GM12872 (cell line): ENCODE results near the gene UNG.
A peak's percentile ranks its signal among the peaks of the same experiment; 100 is the strongest.

Experiments used
- CTCF ChIP-seq: IDR thresholded peaks from 3 replicates; pipeline ENCODE4 v1.5.1; 2011; ENCODE audit warnings: low read depth, mild to moderate bottlenecking, low read length, moderate library complexity; ENCODE audit not compliant: insufficient read depth

Gene UNG

GRCh38 chr12:109126784-109127183, 29.4 kb downstream of the UNG start:
- TF ChIP-seq CTCF, result no peak

- TF ChIP-seq CTCF, result no peak
Observed at GRCh38 chr12:109127533-109128242, 30.3 kb downstream of the UNG start.

GRCh38 chr12:109130297-109131153, 33.1 kb downstream of the UNG start:
- no peak for TF ChIP-seq CTCF

GRCh38 chr12:109131154-109132050, 34.0 kb downstream of the UNG start:
- TF ChIP-seq CTCF, result no peak

GRCh38 chr12:109134186-109134917, 37.0 kb downstream of the UNG start:
- peak; percentile 54 for TF ChIP-seq CTCF

- TF ChIP-seq CTCF, result no peak
Observed at GRCh38 chr12:109137055-109137454, 39.7 kb downstream of the UNG start.
